Thyroid gland (tissue), 4 donors: Measurements from ENCODE around the gene IREB2.

Experiments
- POLR2A ChIP-seq, 2 donors: fragments of 450-650 bp; IDR thresholded peaks; one replicate each; pipeline ENCODE4 v1.6.1; 2017; ENCODE audit warnings: antibody characterized with exemption in 2 of 2, mild to moderate bottlenecking in 2 of 2, moderate library complexity in 1 of 2
- TF ChIP-seq, protein P1 (sequence below), 6 experiments: fragments of 200-600 bp in 3 of 6; fragments of 450-650 bp in 3 of 6; sonication (generic) in 3 of 6; IDR thresholded peaks; one replicate each; pipeline ENCODE4 v1.5.1; 2016 to 2019; ENCODE audit warnings: antibody characterized with exemption in 6 of 6, mild to moderate bottlenecking in 2 of 6, inconsistent platforms in 1 of 6, moderate library complexity in 1 of 6

DNA sequence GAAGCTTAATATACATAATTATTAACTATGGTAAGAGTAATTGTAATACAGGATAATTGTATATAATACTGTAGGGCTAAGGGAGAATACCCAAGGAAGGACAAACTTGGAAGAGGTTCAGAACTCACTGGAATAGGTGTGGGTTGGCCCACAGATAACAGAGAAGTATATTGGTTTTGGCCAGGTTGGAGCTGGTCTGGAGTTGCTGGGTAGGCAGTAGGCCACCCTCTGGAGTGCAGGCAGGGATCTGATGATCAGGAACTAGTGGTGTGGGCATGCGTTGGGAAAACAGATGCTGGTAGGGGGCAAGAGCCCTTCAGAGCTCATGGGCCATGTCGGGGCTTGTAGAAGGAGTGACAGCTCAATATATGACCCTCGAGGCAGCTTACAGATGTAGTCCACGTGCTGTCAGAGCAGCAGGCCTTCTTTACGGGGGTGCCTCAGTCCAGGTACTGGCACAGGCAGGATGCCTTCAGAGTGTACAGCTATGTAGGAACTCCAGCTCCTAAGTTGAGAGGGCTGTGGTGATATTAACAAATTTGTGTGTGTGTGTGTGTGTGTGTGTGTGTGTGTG is 12.4 kb downstream of the IREB2 start:
- TF ChIP-seq, protein P1, sequence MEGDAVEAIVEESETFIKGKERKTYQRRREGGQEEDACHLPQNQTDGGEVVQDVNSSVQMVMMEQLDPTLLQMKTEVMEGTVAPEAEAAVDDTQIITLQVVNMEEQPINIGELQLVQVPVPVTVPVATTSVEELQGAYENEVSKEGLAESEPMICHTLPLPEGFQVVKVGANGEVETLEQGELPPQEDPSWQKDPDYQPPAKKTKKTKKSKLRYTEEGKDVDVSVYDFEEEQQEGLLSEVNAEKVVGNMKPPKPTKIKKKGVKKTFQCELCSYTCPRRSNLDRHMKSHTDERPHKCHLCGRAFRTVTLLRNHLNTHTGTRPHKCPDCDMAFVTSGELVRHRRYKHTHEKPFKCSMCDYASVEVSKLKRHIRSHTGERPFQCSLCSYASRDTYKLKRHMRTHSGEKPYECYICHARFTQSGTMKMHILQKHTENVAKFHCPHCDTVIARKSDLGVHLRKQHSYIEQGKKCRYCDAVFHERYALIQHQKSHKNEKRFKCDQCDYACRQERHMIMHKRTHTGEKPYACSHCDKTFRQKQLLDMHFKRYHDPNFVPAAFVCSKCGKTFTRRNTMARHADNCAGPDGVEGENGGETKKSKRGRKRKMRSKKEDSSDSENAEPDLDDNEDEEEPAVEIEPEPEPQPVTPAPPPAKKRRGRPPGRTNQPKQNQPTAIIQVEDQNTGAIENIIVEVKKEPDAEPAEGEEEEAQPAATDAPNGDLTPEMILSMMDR (IDR thresholded peaks at IDR 0.05) = no peak
- no peak for TF ChIP-seq POLR2A (IDR thresholded peaks at IDR 0.05)
